Osteoblast (primary cell): ENCODE data around the gene CDH4. TPM values are rescaled to one million over a fixed set of nuclear protein-coding genes. Genes with fewer than 3 reads are reported as not detected.

Experiments
- DNase-seq: peaks from one replicate; pipeline ENCODE4 v3.0.0; 2011; ENCODE audit warnings: low spot score, mixed read lengths; ENCODE audit not compliant: insufficient read length; ENCODE audit errors: missing footprints
- H2AFZ ChIP-seq: 2 replicates; pipeline ENCODE4 v1.6.0; 2011; ENCODE audit warnings: mild to moderate bottlenecking, low read length
- H3K27ac ChIP-seq: 2 replicates; pipeline ENCODE4 v1.5.1; 2011; ENCODE audit warnings: mild to moderate bottlenecking, low read depth, low read length, moderate library complexity
- H3K27me3 ChIP-seq: 2 replicates; pipeline ENCODE4 v1.6.0; 2012; ENCODE audit warnings: mild to moderate bottlenecking, control low read depth, inconsistent platforms, low read length, moderate library complexity; ENCODE audit not compliant: insufficient read depth
- H3K36me3 ChIP-seq: 2 replicates; pipeline ENCODE4 v1.5.1; 2011; ENCODE audit warnings: mild to moderate bottlenecking, low read length, control low read depth, moderate library complexity; ENCODE audit not compliant: insufficient read depth
- H3K4me1 ChIP-seq: 2 replicates; pipeline ENCODE4 v1.5.1; 2011; ENCODE audit warnings: mild to moderate bottlenecking, low read length, control low read depth, moderate library complexity; ENCODE audit not compliant: insufficient read depth
- H3K4me2 ChIP-seq: 2 replicates; pipeline ENCODE4 v1.6.0; 2011; ENCODE audit warnings: mild to moderate bottlenecking, low read length; ENCODE audit not compliant: insufficient read depth
- H3K4me3 ChIP-seq: fragments of 200-600 bp; sonication (generic); 3 replicates; pipeline ENCODE4 v1.5.1; 2012; ENCODE audit warnings: mild to moderate bottlenecking, low read length, inconsistent platforms; ENCODE audit not compliant: insufficient read depth
- H3K79me2 ChIP-seq: 2 replicates; pipeline ENCODE4 v1.6.0; 2012; ENCODE audit warnings: mild to moderate bottlenecking, low read length, control low read depth, inconsistent platforms; ENCODE audit not compliant: insufficient read depth
- H3K9me3 ChIP-seq: 2 replicates; pipeline ENCODE4 v1.5.1; 2011; ENCODE audit warnings: low read depth, low read length, control low read depth
- H4K20me1 ChIP-seq: 2 replicates; pipeline ENCODE4 v1.6.0; 2012; ENCODE audit warnings: mild to moderate bottlenecking, low read length, control low read depth; ENCODE audit not compliant: insufficient read depth
- CTCF ChIP-seq: IDR thresholded peaks from 2 replicates; pipeline ENCODE4 v1.5.1; 2011; ENCODE audit warnings: mild to moderate bottlenecking, low read depth, low read length, moderate library complexity; ENCODE audit errors: extremely low read depth
- total RNA-seq: library from RNA; depleted of rRNA; stranded (reverse); fragments of >200 nt; gene quantifications from 2 replicates; pipeline ENCODE4 v1.2.3, GENCODE V29; 2012

The CDH4 gene
- total RNA-seq, 1 donor, result 1.1 TPM

GRCh38 chr20:61724376-61724775 lies 472.3 kb downstream of the CDH4 start:
- no peak overlapping the region for H3K4me2 ChIP-seq
- H3K27ac ChIP-seq, result no peak overlapping the region
- H3K36me3 ChIP-seq, result no peaks in the 10 kb centered on the region
- no peaks in the 10 kb centered on the region for H3K27me3 ChIP-seq
- TF ChIP-seq CTCF, result peak; percentile 23
- no peak overlapping the region for H3K4me3 ChIP-seq
- H3K79me2 ChIP-seq, result no peaks in the 10 kb centered on the region
- no peaks in the 10 kb centered on the region for H4K20me1 ChIP-seq
- no peaks in the 10 kb centered on the region for H3K9me3 ChIP-seq
- no peaks in the 10 kb centered on the region for H3K4me1 ChIP-seq
- H2AFZ ChIP-seq, result no peak overlapping the region
- DNase-seq, result peak; percentile 86

GRCh38 chr20:61725145-61725544 lies 473.1 kb downstream of the CDH4 start:
- DNase-seq, result no peak
- Histone ChIP-seq H3K4me1 (no peaks in the 10 kb centered on the region), H3K4me3 (no peak overlapping the region)

GRCh38 chr20:61725966-61726365 lies 473.9 kb downstream of the CDH4 start:
- H2AFZ ChIP-seq, result no peak overlapping the region
- no peaks in the 10 kb centered on the region for H3K9me3 ChIP-seq
- H3K27ac ChIP-seq, result no peak overlapping the region
- no peak for DNase-seq
- no peaks in the 10 kb centered on the region for H3K36me3 ChIP-seq
- no peak overlapping the region for H3K4me3 ChIP-seq
- no peaks in the 10 kb centered on the region for H3K27me3 ChIP-seq
- TF ChIP-seq CTCF, result no peak
- no peaks in the 10 kb centered on the region for H4K20me1 ChIP-seq
- no peaks in the 10 kb centered on the region for H3K79me2 ChIP-seq
- H3K4me2 ChIP-seq, result no peak overlapping the region
- no peaks in the 10 kb centered on the region for H3K4me1 ChIP-seq

More at GRCh38 chr20:61725145-61725544, 473.1 kb downstream of the CDH4 start:
- no peak overlapping the region for H2AFZ ChIP-seq
- H3K9me3 ChIP-seq, result no peaks in the 10 kb centered on the region
- H3K36me3 ChIP-seq, result no peaks in the 10 kb centered on the region
- TF ChIP-seq CTCF, result no peak
- no peaks in the 10 kb centered on the region for H4K20me1 ChIP-seq
- H3K27me3 ChIP-seq, result no peaks in the 10 kb centered on the region
- no peaks in the 10 kb centered on the region for H3K79me2 ChIP-seq
- H3K4me2 ChIP-seq, result no peak overlapping the region
- no peak overlapping the region for H3K27ac ChIP-seq

GRCh38 chr20:61726979-61727378 lies 474.9 kb downstream of the CDH4 start:
- Histone ChIP-seq H2AFZ (no peak overlapping the region), H3K4me1 (no peaks in the 10 kb centered on the region), H3K27ac (no peak overlapping the region), H4K20me1 (no peaks in the 10 kb centered on the region), H3K79me2 (no peaks in the 10 kb centered on the region), H3K4me3 (no peak overlapping the region), H3K27me3 (no peaks in the 10 kb centered on the region), H3K9me3 (no peaks in the 10 kb centered on the region), H3K36me3 (no peaks in the 10 kb centered on the region), H3K4me2 (no peak overlapping the region)
- DNase-seq, result no peak
- no peak for TF ChIP-seq CTCF
